ENCODE data around the gene NR6A1.

Gene NR6A1

GRCh38 chr9:124784509-124784908 lies 13.4 kb upstream of the NR6A1 start:
- Histone ChIP-seq H3K27me3 (replicated peaks; ENCODE audit: control insufficient read depth, insufficient read depth, low read length, poor library complexity, severe bottlenecking) (no peaks in the 10 kb centered on the region), H3K36me3 (ENCODE audit: control insufficient read depth, insufficient read depth, low read length) (no peaks in the 10 kb centered on the region), H3K9me3 (ENCODE audit: control insufficient read depth, low read length) (no peaks in the 10 kb centered on the region), H3K4me1 (ENCODE audit: control insufficient read depth, insufficient read depth, low read length, poor library complexity, severe bottlenecking) (no peaks in the 10 kb centered on the region), H3K4me3 (ENCODE audit: insufficient read depth, low read depth, low read length, poor library complexity, severe bottlenecking) (no peak overlapping the region), H3K27ac (ENCODE audit: insufficient read depth, low read length, poor library complexity, severe bottlenecking) (no peak overlapping the region)
- DNase-seq = no peak

GRCh38 chr9:124783830-124784229 lies 12.7 kb upstream of the NR6A1 start:
- H3K27me3 ChIP-seq (replicated peaks; ENCODE audit: control insufficient read depth, insufficient read depth, low read length, poor library complexity, severe bottlenecking) = no peaks in the 10 kb centered on the region
- H3K4me3 ChIP-seq (ENCODE audit: insufficient read depth, low read depth, low read length, poor library complexity, severe bottlenecking) = no peak overlapping the region
- no peaks in the 10 kb centered on the region for H3K36me3 ChIP-seq (ENCODE audit: control insufficient read depth, insufficient read depth, low read length)
- no peak overlapping the region for H3K27ac ChIP-seq (ENCODE audit: insufficient read depth, low read length, poor library complexity, severe bottlenecking)
- no peaks in the 10 kb centered on the region for H3K4me1 ChIP-seq (ENCODE audit: control insufficient read depth, insufficient read depth, low read length, poor library complexity, severe bottlenecking)
- no peaks in the 10 kb centered on the region for H3K9me3 ChIP-seq (ENCODE audit: control insufficient read depth, low read length)
- DNase-seq = no peak

- H3K27me3 ChIP-seq (replicated peaks; ENCODE audit: control insufficient read depth, insufficient read depth, low read length, poor library complexity, severe bottlenecking) = no peaks in the 10 kb centered on the region
- no peak overlapping the region for H3K27ac ChIP-seq (ENCODE audit: insufficient read depth, low read length, poor library complexity, severe bottlenecking)
- no peaks in the 10 kb centered on the region for H3K9me3 ChIP-seq (ENCODE audit: control insufficient read depth, low read length)
- no peak for DNase-seq
- no peaks in the 10 kb centered on the region for H3K4me1 ChIP-seq (ENCODE audit: control insufficient read depth, insufficient read depth, low read length, poor library complexity, severe bottlenecking)
- H3K4me3 ChIP-seq (ENCODE audit: insufficient read depth, low read depth, low read length, poor library complexity, severe bottlenecking) = no peak overlapping the region
- H3K36me3 ChIP-seq (ENCODE audit: control insufficient read depth, insufficient read depth, low read length) = no peaks in the 10 kb centered on the region
Observed at GRCh38 chr9:124782661-124783574, 11.8 kb upstream of the NR6A1 start.

- no peak overlapping the region for H3K27ac ChIP-seq (ENCODE audit: insufficient read depth, low read length, poor library complexity, severe bottlenecking)
- no peaks in the 10 kb centered on the region for H3K36me3 ChIP-seq (ENCODE audit: control insufficient read depth, insufficient read depth, low read length)
- H3K4me3 ChIP-seq (ENCODE audit: insufficient read depth, low read depth, low read length, poor library complexity, severe bottlenecking) = no peak overlapping the region
- DNase-seq = no peak
- no peaks in the 10 kb centered on the region for H3K4me1 ChIP-seq (ENCODE audit: control insufficient read depth, insufficient read depth, low read length, poor library complexity, severe bottlenecking)
- H3K9me3 ChIP-seq (ENCODE audit: control insufficient read depth, low read length) = no peaks in the 10 kb centered on the region
- peaks cover 6% of the 10 kb centered on the region for H3K27me3 ChIP-seq (replicated peaks; ENCODE audit: control insufficient read depth, insufficient read depth, low read length, poor library complexity, severe bottlenecking)
Observed at GRCh38 chr9:124781967-124782660, 11.0 kb upstream of the NR6A1 start.

GRCh38 chr9:124780757-124781151 lies 9.6 kb upstream of the NR6A1 start:
- Histone ChIP-seq H3K4me1 (ENCODE audit: control insufficient read depth, insufficient read depth, low read length, poor library complexity, severe bottlenecking) (peaks cover 3% of the 10 kb centered on the region), H3K27ac (ENCODE audit: insufficient read depth, low read length, poor library complexity, severe bottlenecking) (no peak overlapping the region), H3K36me3 (ENCODE audit: control insufficient read depth, insufficient read depth, low read length) (no peaks in the 10 kb centered on the region), H3K27me3 (replicated peaks; ENCODE audit: control insufficient read depth, insufficient read depth, low read length, poor library complexity, severe bottlenecking) (peaks cover 18% of the 10 kb centered on the region), H3K4me3 (ENCODE audit: insufficient read depth, low read depth, low read length, poor library complexity, severe bottlenecking) (no peak overlapping the region), H3K9me3 (ENCODE audit: control insufficient read depth, low read length) (no peaks in the 10 kb centered on the region)
- no peak for DNase-seq

- Histone ChIP-seq H3K4me3 (ENCODE audit: insufficient read depth, low read depth, low read length, poor library complexity, severe bottlenecking) (no peak overlapping the region), H3K27ac (ENCODE audit: insufficient read depth, low read length, poor library complexity, severe bottlenecking) (no peak overlapping the region), H3K4me1 (ENCODE audit: control insufficient read depth, insufficient read depth, low read length, poor library complexity, severe bottlenecking) (peaks cover 3% of the 10 kb centered on the region), H3K27me3 (replicated peaks; ENCODE audit: control insufficient read depth, insufficient read depth, low read length, poor library complexity, severe bottlenecking) (peaks cover 22% of the 10 kb centered on the region), H3K9me3 (ENCODE audit: control insufficient read depth, low read length) (no peaks in the 10 kb centered on the region), H3K36me3 (ENCODE audit: control insufficient read depth, insufficient read depth, low read length) (no peaks in the 10 kb centered on the region)
- no peak for DNase-seq
Observed at GRCh38 chr9:124780060-124780756, 9.1 kb upstream of the NR6A1 start.

- no peak for DNase-seq
- H3K27ac ChIP-seq (ENCODE audit: insufficient read depth, low read length, poor library complexity, severe bottlenecking) = no peak overlapping the region
- peaks cover 24% of the 10 kb centered on the region for H3K27me3 ChIP-seq (replicated peaks; ENCODE audit: control insufficient read depth, insufficient read depth, low read length, poor library complexity, severe bottlenecking)
- no peaks in the 10 kb centered on the region for H3K36me3 ChIP-seq (ENCODE audit: control insufficient read depth, insufficient read depth, low read length)
- no peak overlapping the region for H3K4me3 ChIP-seq (ENCODE audit: insufficient read depth, low read depth, low read length, poor library complexity, severe bottlenecking)
- peaks cover 3% of the 10 kb centered on the region for H3K4me1 ChIP-seq (ENCODE audit: control insufficient read depth, insufficient read depth, low read length, poor library complexity, severe bottlenecking)
- H3K9me3 ChIP-seq (ENCODE audit: control insufficient read depth, low read length) = no peaks in the 10 kb centered on the region
Observed at GRCh38 chr9:124779368-124780059, 8.4 kb upstream of the NR6A1 start.

GRCh38 chr9:124778575-124779367 lies 7.7 kb upstream of the NR6A1 start:
- H3K4me3 ChIP-seq (ENCODE audit: insufficient read depth, low read depth, low read length, poor library complexity, severe bottlenecking) = no peak overlapping the region

GRCh38 chr9:124776954-124777648 lies 6.0 kb upstream of the NR6A1 start, which contains the start of gene OLFML2A:
OLFML2A (plus strand) TSS chr9:124777133; CDS start chr9:124777271, 138 bp downstream.
- peaks cover 6% of the 10 kb centered on the region for H3K4me1 ChIP-seq (ENCODE audit: control insufficient read depth, insufficient read depth, low read length, poor library complexity, severe bottlenecking)
- H3K4me3 ChIP-seq (ENCODE audit: insufficient read depth, low read depth, low read length, poor library complexity, severe bottlenecking) = peak within 1 kb of the TSS; percentile 25
- no peaks in the 10 kb centered on the region for H3K9me3 ChIP-seq (ENCODE audit: control insufficient read depth, low read length)
- peaks cover 28% of the 10 kb centered on the region for H3K27me3 ChIP-seq (replicated peaks; ENCODE audit: control insufficient read depth, insufficient read depth, low read length, poor library complexity, severe bottlenecking)
- DNase-seq = no peak
- H3K27ac ChIP-seq (ENCODE audit: insufficient read depth, low read length, poor library complexity, severe bottlenecking) = no peak within 1 kb of the TSS
- H3K36me3 ChIP-seq (ENCODE audit: control insufficient read depth, insufficient read depth, low read length) = no peaks in the 10 kb centered on the region

More at GRCh38 chr9:124778575-124779367, 7.7 kb upstream of the NR6A1 start:
- Histone ChIP-seq H3K27ac (ENCODE audit: insufficient read depth, low read length, poor library complexity, severe bottlenecking) (no peak overlapping the region), H3K36me3 (ENCODE audit: control insufficient read depth, insufficient read depth, low read length) (no peaks in the 10 kb centered on the region), H3K27me3 (replicated peaks; ENCODE audit: control insufficient read depth, insufficient read depth, low read length, poor library complexity, severe bottlenecking) (peaks cover 24% of the 10 kb centered on the region), H3K4me1 (ENCODE audit: control insufficient read depth, insufficient read depth, low read length, poor library complexity, severe bottlenecking) (peaks cover 3% of the 10 kb centered on the region), H3K9me3 (ENCODE audit: control insufficient read depth, low read length) (no peaks in the 10 kb centered on the region)
- no peak for DNase-seq

All from effector memory CD4-positive, alpha-beta T cell (primary cell).